Endodermal cell (in vitro differentiated cells): ENCODE results near the gene MICU1. TPM values are rescaled to one million over a fixed set of nuclear protein-coding genes. Genes with fewer than 3 reads are reported as not detected.

Experiments
- DNase-seq: peaks from one replicate; pipeline ENCODE4 v3.0.0-alpha.2; 2017
- H3K27ac ChIP-seq: 2 replicates; pipeline ENCODE4 v1.5.1; 2013; ENCODE audit warnings: mild to moderate bottlenecking, low read depth, low read length, moderate library complexity
- H3K27me3 ChIP-seq: 2 replicates; pipeline ENCODE4 v1.6.1; 2013; ENCODE audit warnings: mild to moderate bottlenecking, low read length, moderate library complexity; ENCODE audit not compliant: insufficient read depth, control insufficient read depth, poor library complexity, severe bottlenecking
- H3K36me3 ChIP-seq: 2 replicates; pipeline ENCODE4 v1.7.0; 2013; ENCODE audit warnings: mild to moderate bottlenecking, low read length, moderate library complexity; ENCODE audit not compliant: control insufficient read depth, insufficient read depth
- H3K4me1 ChIP-seq: one replicate; pipeline ENCODE4 v1.7.0; 2013; ENCODE audit warnings: low read length; ENCODE audit not compliant: control insufficient read depth, insufficient read depth
- H3K4me3 ChIP-seq: 2 replicates; pipeline ENCODE4 v1.5.1; 2013; ENCODE audit warnings: mild to moderate bottlenecking, low read length, moderate library complexity
- H3K9ac ChIP-seq: 2 replicates; pipeline ENCODE4 v1.6.1; 2013; ENCODE audit warnings: mild to moderate bottlenecking, low read length, moderate library complexity; ENCODE audit not compliant: poor library complexity, severe bottlenecking; ENCODE audit errors: extremely low read depth
- H3K9me3 ChIP-seq: 2 replicates; pipeline ENCODE4 v1.6.1; 2013; ENCODE audit warnings: mild to moderate bottlenecking, low read length, moderate library complexity; ENCODE audit not compliant: control insufficient read depth
- H3K27ac Mint-ChIP-seq: 2 replicates; pipeline ENCODE4 v1.8.0; 2020; ENCODE audit warnings: mixed read lengths
- H3K27me3 Mint-ChIP-seq: 2 replicates; pipeline ENCODE4 v1.8.0; 2021; ENCODE audit warnings: mild to moderate bottlenecking, mixed read lengths; ENCODE audit not compliant: insufficient read depth
- H3K36me3 Mint-ChIP-seq: 2 replicates; pipeline ENCODE4 v1.8.0; 2020; ENCODE audit warnings: low read depth, mixed read lengths
- H3K4me1 Mint-ChIP-seq: 2 replicates; pipeline ENCODE4 v1.8.0; 2020; ENCODE audit warnings: mixed read lengths
- H3K4me3 Mint-ChIP-seq: 2 replicates; pipeline ENCODE4 v1.8.0; 2020; ENCODE audit warnings: mild to moderate bottlenecking, moderate library complexity, mixed read lengths
- H3K9me3 Mint-ChIP-seq: 2 replicates; pipeline ENCODE4 v1.8.0; 2020; ENCODE audit warnings: mild to moderate bottlenecking, mixed read lengths
- CTCF ChIP-seq: fragments of 200-600 bp; sonication (generic); conservative IDR thresholded peaks from 2 replicates; pipeline ENCODE4 v1.5.0; 2021; ENCODE audit warnings: antibody characterized with exemption, mild to moderate bottlenecking
- WGBS, 2 experiments: methylation state at CpG; one replicate each; pipeline versions ENCODE4 v1.1.5 to v1.1.7; 2013; ENCODE audit warnings: missing lambda C conversion rate in 2 of 2, mixed read lengths in 1 of 2; ENCODE audit not compliant: insufficient coverage in 1 of 2, insufficient read length in 1 of 2; 5-methylcytosine and 5-hydroxymethylcytosine counted together
- total RNA-seq, 2 donors: library from RNA; stranded (reverse); fragmentation: NEBNext Ultra II Directional in 1 of 2; extraction: Animal tissue kit (Norgen Biotek cat#: 25700) in 1 of 2; gene quantifications; 2 replicates in 1 of 2; 3 replicates in 1 of 2; pipeline ENCODE4 v1.2.1, GENCODE V29; 2021

Gene MICU1
- total RNA-seq, 2 donors from 2014 or later: 41.9 to 54.9 TPM

GRCh38 chr10:72424561-72424960, 201.3 kb downstream of the MICU1 start:
- no peak for DNase-seq
- H3K27me3 ChIP-seq: no peaks in the 10 kb centered on the region
- peaks cover 4% of the 10 kb centered on the region for H3K36me3 ChIP-seq
- Mint-ChIP-seq H3K4me3 (no peak overlapping the region), H3K36me3 (peaks cover 32% of the 10 kb centered on the region), H3K9me3 (peaks cover 4% of the 10 kb centered on the region), H3K27me3 (no peaks in the 10 kb centered on the region), H3K27ac (no peak overlapping the region), H3K4me1 (peaks cover 36% of the 10 kb centered on the region)
- WGBS, 2 experiments: 97 to 100% methylated on average over 1 of the region's 1 CpG
- no peak for TF ChIP-seq CTCF
- no peaks in the 10 kb centered on the region for H3K4me1 ChIP-seq
- no peak overlapping the region for H3K9ac ChIP-seq
- H3K9me3 ChIP-seq: no peaks in the 10 kb centered on the region
- no peak overlapping the region for H3K4me3 ChIP-seq
- peak overlapping the region; percentile 80 for H3K27ac ChIP-seq

- no peaks in the 10 kb centered on the region for H3K9me3 ChIP-seq
- H3K27me3 Mint-ChIP-seq: no peaks in the 10 kb centered on the region
- WGBS, 2 experiments: 100% methylated on average over 1 to 3 of the region's 3 CpGs
Measured at GRCh38 chr10:72423426-72423825, 202.5 kb downstream of the MICU1 start.

GRCh38 chr10:72421885-72422540, 203.9 kb downstream of the MICU1 start:
- Histone ChIP-seq H3K4me1 (no peaks in the 10 kb centered on the region), H3K4me3 (no peak overlapping the region), H3K27me3 (no peaks in the 10 kb centered on the region), H3K9ac (no peak overlapping the region), H3K36me3 (peaks cover 4% of the 10 kb centered on the region), H3K27ac (no peak overlapping the region), H3K9me3 (no peaks in the 10 kb centered on the region)
- 93 to 100% methylated on average over 1 of the region's 1 CpG for WGBS, 2 experiments
- H3K36me3 Mint-ChIP-seq: peaks cover 30% of the 10 kb centered on the region
- peak overlapping the region; percentile 63 for H3K27ac Mint-ChIP-seq
- DNase-seq: peak; percentile 77
- H3K4me3 Mint-ChIP-seq: no peak overlapping the region
- peaks cover 47% of the 10 kb centered on the region for H3K4me1 Mint-ChIP-seq
- no peaks in the 10 kb centered on the region for H3K27me3 Mint-ChIP-seq
- peaks cover 4% of the 10 kb centered on the region for H3K9me3 Mint-ChIP-seq
- no peak for TF ChIP-seq CTCF

More at GRCh38 chr10:72423426-72423825, 202.5 kb downstream of the MICU1 start:
- H3K4me3 Mint-ChIP-seq: no peak overlapping the region
- no peak for DNase-seq
- peaks cover 30% of the 10 kb centered on the region for H3K36me3 Mint-ChIP-seq
- H3K9me3 Mint-ChIP-seq: peaks cover 4% of the 10 kb centered on the region
- no peak overlapping the region for H3K9ac ChIP-seq
- H3K27ac ChIP-seq: no peak overlapping the region
- no peak overlapping the region for H3K27ac Mint-ChIP-seq
- H3K4me1 Mint-ChIP-seq: peaks cover 44% of the 10 kb centered on the region
- H3K4me1 ChIP-seq: no peaks in the 10 kb centered on the region
- H3K4me3 ChIP-seq: no peak overlapping the region
- H3K27me3 ChIP-seq: no peaks in the 10 kb centered on the region
- no peak for TF ChIP-seq CTCF
- H3K36me3 ChIP-seq: peaks cover 4% of the 10 kb centered on the region
